ENCODE results near the gene C9orf72. TPM values are rescaled to one million over a fixed set of nuclear protein-coding genes. Genes with fewer than 3 reads are reported as not detected.

Gene C9orf72
- total and polyA plus RNA-seq, 7 donors, result 10.5 to 26.8 (median 19.4) TPM

DNA sequence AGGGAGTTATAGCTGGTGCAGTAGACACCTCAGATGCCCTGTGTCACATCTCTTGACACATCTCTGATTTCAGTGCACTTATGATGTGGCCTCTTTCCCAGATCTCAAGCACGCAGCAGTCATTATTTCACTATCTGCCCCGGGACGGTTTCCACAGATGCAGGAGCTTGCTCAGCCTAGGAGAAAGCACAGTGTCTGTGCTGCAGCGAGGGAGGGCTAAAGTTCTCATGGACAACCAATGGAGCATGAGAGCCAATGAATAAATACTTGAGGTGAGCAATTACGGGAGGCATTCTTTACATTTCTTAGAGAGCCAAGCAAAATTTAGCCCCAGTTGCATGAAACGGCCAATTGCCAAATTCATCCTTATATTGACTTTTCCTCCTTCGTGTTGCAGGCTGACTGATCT, 36.2 kb downstream of the C9orf72 start:
- Histone ChIP-seq H3K27me3 (ENCODE audit: insufficient read depth in 3 of 3, low read length in 2 of 3) (no peaks in the 10 kb centered on the region), H3K27ac (no peak overlapping the region), H3K4me3 (no peak overlapping the region), H3K36me3 (ENCODE audit: insufficient read depth in 1 of 2, low read depth in 1 of 2) (no peaks in the 10 kb centered on the region), H3K9me3 (no peaks in the 10 kb centered on the region), H3K4me1 (peaks cover 44% of the 10 kb centered on the region)
- WGBS, 3 donors, result 28 to 37% (median 29%) methylated on average over 7 of the region's 7 CpGs
- intact Hi-C loops (cut with DNase I), result no loop called here
- ATAC-seq (peak; percentile 18 to 71 (median 62)), DNase-seq (peak in 1 of 2 donors; percentile 64)
- no peak for TF ChIP-seq CTCF (IDR thresholded peaks at IDR 0.05)

DNA sequence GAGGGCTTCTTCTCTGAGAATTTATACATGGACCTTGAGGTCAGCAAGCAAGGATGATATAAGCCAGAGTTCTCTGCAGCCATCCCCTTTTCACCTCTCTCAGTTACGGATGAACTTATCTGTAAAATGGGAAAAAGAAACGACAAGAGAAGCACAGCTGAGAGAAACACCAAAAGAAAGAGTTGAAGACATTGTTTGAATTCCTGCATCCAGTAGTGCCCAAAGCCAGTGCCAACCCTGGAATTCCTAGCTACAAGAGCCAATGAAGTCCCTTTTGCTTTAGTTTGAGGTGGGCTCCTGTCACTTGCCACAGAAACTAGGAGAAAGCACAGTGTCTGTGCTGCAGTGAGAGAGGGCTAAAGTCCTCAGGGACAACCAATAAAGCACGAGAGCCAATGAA, 37.1 kb downstream of the C9orf72 start:
- Histone ChIP-seq H3K4me3 (no peak overlapping the region), H3K4me1 (peaks cover 35% of the 10 kb centered on the region), H3K9me3 (no peaks in the 10 kb centered on the region), H3K36me3 (ENCODE audit: insufficient read depth in 1 of 2, low read depth in 1 of 2) (no peaks in the 10 kb centered on the region), H3K27me3 (ENCODE audit: insufficient read depth in 3 of 3, low read length in 2 of 3) (no peaks in the 10 kb centered on the region), H3K27ac (no peak overlapping the region)
- no peak for ATAC-seq
- TF ChIP-seq CTCF (IDR thresholded peaks at IDR 0.05), result no peak
- intact Hi-C loops (cut with DNase I), result no loop called here
- DNase-seq, result no peak
- 81 to 90% (median 83%) methylated on average over 3 of the region's 3 CpGs for WGBS, 3 donors

GRCh38 chr9:27535701-27536118, 37.6 kb downstream of the C9orf72 start:
- Histone ChIP-seq H3K9me3 (no peaks in the 10 kb centered on the region), H3K27me3 (ENCODE audit: insufficient read depth in 3 of 3, low read length in 2 of 3) (no peaks in the 10 kb centered on the region), H3K4me3 (no peak overlapping the region), H3K27ac (no peak overlapping the region), H3K4me1 (peaks cover 31% of the 10 kb centered on the region), H3K36me3 (ENCODE audit: insufficient read depth in 1 of 2, low read depth in 1 of 2) (no peaks in the 10 kb centered on the region)
- intact Hi-C loops (cut with DNase I), result no loop called here
- DNase-seq (no peak), ATAC-seq (no peak)
- no peak for TF ChIP-seq CTCF (IDR thresholded peaks at IDR 0.05)
- 67 to 79% (median 73%) methylated on average over 3 of the region's 3 CpGs for WGBS, 3 donors

DNA sequence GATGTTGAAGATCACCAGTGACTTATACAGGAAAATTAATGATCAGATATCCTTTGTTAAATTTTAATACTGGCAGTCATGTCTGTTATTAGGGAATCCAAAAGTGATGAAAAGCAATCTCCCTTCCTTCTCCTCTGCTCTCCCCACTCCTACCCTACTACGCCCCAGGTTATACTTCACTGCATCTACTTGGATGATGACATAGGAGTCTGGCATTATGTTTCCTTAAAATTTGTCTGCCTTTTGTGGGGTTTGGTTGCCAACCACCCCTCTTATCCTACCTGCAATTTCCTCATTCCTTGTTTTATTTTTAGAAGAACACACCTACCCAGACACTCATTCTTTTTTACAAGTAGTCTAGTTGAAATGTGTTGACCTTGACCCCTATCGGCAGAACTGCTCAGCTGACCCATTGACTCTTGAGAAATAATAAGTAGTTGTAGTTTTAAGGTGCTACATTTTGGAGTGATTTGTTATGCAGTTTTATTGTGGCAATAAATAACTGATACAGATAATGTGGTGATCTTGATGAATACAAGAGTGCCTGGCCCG, 38.5 kb downstream of the C9orf72 start:
- Histone ChIP-seq H3K36me3 (ENCODE audit: insufficient read depth in 1 of 2, low read depth in 1 of 2) (no peaks in the 10 kb centered on the region), H3K4me1 (peaks cover 21% of the 10 kb centered on the region), H3K4me3 (no peak overlapping the region), H3K9me3 (no peaks in the 10 kb centered on the region), H3K27me3 (ENCODE audit: insufficient read depth in 3 of 3, low read length in 2 of 3) (no peaks in the 10 kb centered on the region), H3K27ac (no peak overlapping the region)
- DNase-seq, result no peak
- no peak for TF ChIP-seq CTCF (IDR thresholded peaks at IDR 0.05)
- WGBS, 3 donors, result 83 to 87% (median 87%) methylated on average over 3 of the region's 3 CpGs
- no peak for ATAC-seq
- intact Hi-C loops (cut with DNase I), result no loop called here

DNA sequence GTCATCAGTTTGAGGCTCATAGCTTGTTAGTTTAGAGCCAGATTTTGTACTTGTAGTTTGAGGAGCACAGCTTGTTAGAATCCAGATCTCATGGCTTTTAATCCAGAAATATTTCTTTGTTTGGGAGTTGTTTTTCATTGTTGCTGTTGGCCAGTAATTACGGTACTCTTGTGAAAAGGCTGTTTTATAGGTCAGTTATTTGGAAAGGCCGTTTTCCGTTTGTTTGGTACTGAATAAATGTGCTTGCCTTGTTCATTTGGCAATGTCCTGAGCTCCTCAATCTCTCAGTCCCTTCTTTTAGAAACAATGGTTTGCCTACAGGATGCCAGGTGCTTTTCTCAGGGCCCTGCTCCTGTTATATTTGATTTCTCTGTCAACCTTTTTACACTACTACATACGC, 39.1 kb downstream of the C9orf72 start:
- DNase-seq, result no peak
- H3K27me3 ChIP-seq (ENCODE audit: insufficient read depth in 3 of 3, low read length in 2 of 3), result no peaks in the 10 kb centered on the region
- TF ChIP-seq CTCF (IDR thresholded peaks at IDR 0.05), result no peak
- intact Hi-C loops (cut with DNase I), result no loop called here
- no peak overlapping the region for H3K27ac ChIP-seq
- 65 to 77% (median 67%) methylated on average over 4 of the region's 4 CpGs for WGBS, 3 donors
- H3K36me3 ChIP-seq (ENCODE audit: insufficient read depth in 1 of 2, low read depth in 1 of 2), result no peaks in the 10 kb centered on the region
- peaks cover 15% of the 10 kb centered on the region for H3K4me1 ChIP-seq
- ATAC-seq, result no peak
- no peaks in the 10 kb centered on the region for H3K9me3 ChIP-seq
- no peak overlapping the region for H3K4me3 ChIP-seq

Data from psoas muscle (tissue), 8 donors.